Measurements from ENCODE around the gene TBC1D19.

GRCh38 chr4:26584725-26585124 lies 841 bp downstream of the TBC1D19 start:
- TF ChIP-seq CTCF (IDR thresholded peaks at IDR 0.05; ENCODE audit: low read depth, low read length) (no peak), EZH2phosphoT487 (IDR thresholded peaks at IDR 0.05; ENCODE audit: low read depth) (no peak)

All from OCI-LY3 (cell line).